Measurements from ENCODE around the gene CEP76.
"Not testable (repeated sequence)": the region's sequence is repeated elsewhere in the genome, so short reads cannot be mapped to it uniquely, and the experiment has no call there.

CEP76 gene

GRCh38 chr18:12703664-12704063, 1.1 kb upstream of the CEP76 start:
- peak; percentile 10 to 28 for DNase-seq

GRCh38 chr18:12703096-12703567, 609 bp upstream of the CEP76 start:
- no peak for DNase-seq

DNA sequence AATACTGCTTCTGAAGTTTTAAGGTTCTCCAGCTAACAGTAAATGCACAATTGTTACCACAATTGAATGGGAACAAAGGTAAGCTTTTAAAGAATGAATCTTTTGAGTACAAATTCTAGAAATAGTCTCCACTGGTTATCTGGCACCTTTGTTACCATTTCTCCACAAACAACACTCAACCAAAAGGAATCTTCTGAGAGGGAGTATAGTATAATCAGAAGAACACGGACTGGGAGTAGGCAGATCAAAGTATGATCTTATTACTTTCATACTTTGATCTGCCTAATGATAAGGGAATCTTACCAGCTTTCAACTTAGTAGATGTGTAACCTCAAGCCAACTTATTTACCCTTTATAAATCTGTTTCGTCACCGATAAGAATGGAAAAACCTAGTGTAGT, 1.4 kb downstream of the CEP76 start:
- no peak for DNase-seq

DNA sequence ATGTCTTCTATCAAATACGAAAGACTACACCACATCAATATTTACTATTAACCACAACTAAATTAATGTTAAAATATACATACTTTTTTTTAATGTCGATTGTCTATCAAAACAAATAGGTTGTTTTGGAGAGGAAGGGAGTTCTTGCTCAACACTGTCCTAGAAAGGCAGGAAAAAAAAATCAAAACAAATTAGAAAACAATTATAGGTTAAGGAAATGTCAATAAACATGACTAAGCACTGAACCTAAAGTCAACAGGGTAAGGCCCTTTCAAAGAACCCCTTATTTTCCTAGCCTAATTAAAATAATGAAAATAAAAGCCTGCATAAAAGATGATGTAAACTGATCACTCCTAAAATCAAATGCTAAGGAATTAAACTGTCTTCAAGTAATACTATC, 2.8 kb downstream of the CEP76 start:
- no peak for DNase-seq

- no peak for DNase-seq
Observed at GRCh38 chr18:12694032-12694431, 8.5 kb downstream of the CEP76 start.

DNA sequence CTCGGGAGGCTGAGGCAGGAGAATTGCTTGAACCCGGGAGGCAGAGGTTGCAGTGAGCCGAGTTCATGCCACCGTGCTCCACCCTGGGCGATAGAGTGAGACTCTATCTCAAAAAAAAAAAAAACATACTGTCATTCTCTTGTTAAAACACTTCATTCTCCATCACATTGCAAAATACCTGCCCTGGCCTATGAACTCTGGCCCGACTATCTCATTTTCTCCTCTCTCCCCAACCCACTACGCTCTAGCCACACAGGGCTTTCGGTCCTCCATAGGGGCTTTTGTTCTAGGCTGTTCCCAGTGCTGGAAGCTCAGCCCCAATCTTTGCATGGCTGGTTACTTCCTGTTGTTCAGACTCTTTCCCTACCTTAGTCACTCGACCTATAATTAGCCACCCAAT, 10.3 kb downstream of the CEP76 start:
- DNase-seq = no peak

DNA sequence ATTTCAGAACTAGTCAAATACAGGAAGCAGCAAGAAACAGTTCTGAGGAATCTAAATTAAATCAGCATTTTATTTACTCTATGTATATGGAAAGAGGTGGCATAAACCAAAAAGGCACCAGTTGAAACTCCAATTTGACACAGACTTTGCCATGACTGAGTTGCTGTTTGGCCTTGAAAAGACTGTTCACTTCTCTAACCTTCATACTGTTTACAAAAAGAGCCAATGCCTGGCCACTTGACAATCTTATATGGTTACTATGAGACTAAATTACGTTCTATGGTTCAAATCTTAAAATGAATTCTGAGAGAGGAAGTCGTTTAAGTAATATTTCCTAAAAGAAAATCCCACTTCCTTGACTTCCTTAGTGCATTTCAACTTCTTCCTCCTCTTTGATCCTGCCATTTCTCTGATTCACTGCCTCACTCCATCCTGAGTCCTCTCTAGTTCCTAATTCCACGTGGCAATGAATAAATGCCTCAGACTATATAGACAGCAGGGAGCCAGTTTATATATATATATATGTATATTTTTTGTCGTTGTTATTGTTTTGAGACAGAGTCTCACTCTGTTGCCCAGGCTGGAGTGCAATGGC, 13.2 kb downstream of the CEP76 start:
- no peak for DNase-seq

DNA sequence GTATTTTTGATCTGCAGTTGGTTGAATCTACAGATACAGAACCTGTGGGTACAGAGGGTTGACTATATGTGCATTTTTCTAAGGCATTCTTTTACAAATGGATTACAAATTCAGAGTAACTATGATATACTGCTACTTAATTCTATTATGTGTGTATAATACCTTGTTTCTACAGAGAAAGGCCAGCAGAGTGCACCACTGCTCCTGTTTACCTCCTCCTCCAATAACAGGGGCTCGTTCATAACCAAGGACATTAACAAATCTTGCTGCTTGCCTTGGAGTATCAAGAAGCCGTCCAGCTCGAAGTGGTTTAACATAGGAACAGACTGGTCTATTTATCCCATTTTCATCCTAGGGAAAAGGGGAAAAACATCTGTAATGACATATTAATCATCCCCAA, 16.4 kb downstream of the CEP76 start:
- no peak for DNase-seq

- no peak for DNase-seq
Observed at GRCh38 chr18:12679183-12679786, 23.2 kb downstream of the CEP76 start.

GRCh38 chr18:12668041-12668440, 34.5 kb downstream of the CEP76 start:
- DNase-seq = no peak

- DNase-seq = peak; percentile 32 to 50
Observed at GRCh38 chr18:12659904-12660605, 42.5 kb downstream of the CEP76 start.

GRCh38 chr18:12658426-12659138, 43.9 kb downstream of the CEP76 start:
- DNase-seq = peak in 1 of 2 experiments; percentile 24

- DNase-seq = peak; percentile 31 to 49
Observed at GRCh38 chr18:12657684-12658425, 44.7 kb downstream of the CEP76 start, which contains the start of gene SPIRE1. Gene SPIRE1 (minus strand): TSS chr18:12658107. CDS start chr18:12657866, 241 bp downstream.

GRCh38 chr18:12656938-12657683, 45.4 kb downstream of the CEP76 start:
- peak in 1 of 2 experiments; percentile 29 for DNase-seq

DNA sequence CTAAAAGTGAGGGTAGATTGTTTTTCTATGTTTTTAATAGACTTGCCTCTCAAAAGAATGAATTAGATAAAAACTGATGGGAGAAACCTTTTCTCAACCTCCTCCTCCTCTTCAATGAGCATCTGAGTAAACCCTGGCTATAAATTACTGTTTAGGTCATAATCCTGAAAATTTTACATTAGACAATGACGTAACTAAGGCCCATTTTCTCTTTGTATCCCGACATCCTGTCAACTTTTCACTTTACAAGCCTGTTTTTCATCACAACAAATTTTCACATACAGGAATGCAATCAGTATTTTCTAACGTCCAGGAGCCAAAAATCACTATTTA, 46.0 kb downstream of the CEP76 start:
- DNase-seq = no peak

DNA sequence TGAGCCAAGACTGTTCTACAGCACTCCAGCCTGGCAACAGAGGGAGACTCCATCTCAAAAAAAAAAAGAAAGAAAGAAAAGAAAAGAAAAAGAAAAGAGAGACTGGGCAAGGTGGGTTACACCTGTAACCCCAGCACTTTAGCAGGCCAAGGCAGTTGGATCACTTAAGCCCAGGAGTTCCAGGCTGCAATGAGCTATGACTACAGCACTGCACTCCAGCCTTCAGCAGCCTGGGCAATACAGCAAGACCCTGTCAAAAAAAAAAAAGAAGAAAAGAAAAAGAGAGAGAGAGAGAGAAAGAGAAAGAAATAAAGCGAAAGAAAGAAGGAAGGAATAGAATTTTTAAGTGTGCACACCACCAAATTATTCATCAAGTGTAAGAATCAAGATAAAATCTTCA, 47.6 kb downstream of the CEP76 start:
- no peak for DNase-seq

DNA sequence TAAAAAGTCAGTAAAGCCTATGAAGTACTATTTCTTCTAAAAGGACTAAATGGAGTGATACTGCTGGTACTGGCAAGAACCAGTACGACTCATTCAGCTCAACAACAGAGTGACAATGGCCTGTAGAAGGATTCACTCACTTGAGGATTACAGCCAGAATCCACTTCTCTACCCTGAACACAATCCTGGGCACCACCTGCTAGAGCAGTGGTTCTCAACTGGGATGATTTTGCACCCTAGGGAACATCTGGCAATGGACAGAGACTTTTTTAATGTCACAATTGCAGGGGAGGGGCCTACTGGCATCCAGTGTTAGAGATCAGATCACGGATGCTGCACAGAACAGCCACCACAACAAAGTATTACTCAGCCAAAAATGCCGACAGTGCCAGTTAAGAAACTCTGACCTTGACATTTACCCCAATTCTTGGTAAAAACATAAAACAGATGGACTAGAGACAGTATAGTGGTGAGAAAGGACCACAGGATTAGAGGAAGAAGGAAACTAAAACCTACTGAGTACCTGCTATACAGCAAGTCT, 49.6 kb downstream of the CEP76 start:
- peak in 1 of 2 experiments; percentile 21 for DNase-seq

DNA sequence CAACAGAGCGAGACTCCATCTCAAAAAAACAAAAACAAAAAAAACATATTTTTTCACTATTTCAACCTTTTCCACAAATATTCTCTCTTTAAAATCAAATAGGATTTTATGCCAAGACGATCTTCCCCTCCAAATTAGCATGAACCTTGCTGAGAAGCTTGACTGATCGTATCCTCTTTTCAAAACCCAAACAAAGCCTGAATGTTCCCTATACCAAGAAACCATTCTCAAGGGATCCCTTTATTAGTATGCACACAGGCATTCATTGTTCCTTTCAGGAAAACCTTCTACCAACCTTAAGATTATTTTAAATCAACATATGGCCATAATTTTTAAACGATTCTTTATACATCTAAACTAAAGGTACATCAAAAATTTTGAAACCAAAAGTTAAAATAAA, 50.9 kb downstream of the CEP76 start:
- DNase-seq = no peak

DNA sequence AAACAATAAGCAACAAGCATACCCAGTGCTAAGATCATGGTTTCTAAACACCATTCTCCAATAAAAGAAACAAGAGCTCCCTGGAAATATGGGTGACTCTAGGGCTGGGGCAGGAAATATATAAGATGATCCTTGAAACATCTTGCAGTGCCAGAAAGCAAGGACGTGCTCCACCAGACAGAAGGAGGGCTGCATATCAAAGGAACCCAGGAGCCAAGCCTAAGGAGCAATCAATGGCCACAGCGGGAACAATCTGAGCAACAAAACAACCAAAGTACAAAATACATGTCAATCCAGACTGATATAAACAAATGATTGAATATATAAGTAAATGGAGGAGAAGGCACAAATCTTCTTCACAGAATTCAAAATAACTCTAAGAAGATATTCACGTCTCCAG, 54.8 kb downstream of the CEP76 start:
- DNase-seq = no peak

- DNase-seq = no peak
Observed at GRCh38 chr18:12645751-12646203, 56.7 kb downstream of the CEP76 start.

GRCh38 chr18:12645254-12645653, 57.3 kb downstream of the CEP76 start:
- no peak for DNase-seq

GRCh38 chr18:12643756-12644155, 58.8 kb downstream of the CEP76 start:
- not testable (repeated sequence) for DNase-seq

Measured in activated CD4-positive, alpha-beta T cell treated with anti-CD3 and anti-CD28 coated beads, Interleukin-2, amount 50 U/mL, for 48 hours (primary cell).